ENCODE data around the gene ZKSCAN3. TPM values are rescaled to one million over a fixed set of nuclear protein-coding genes. Genes with fewer than 3 reads are reported as not detected.

Gene ZKSCAN3
- total and polyA plus RNA-seq, 2 of the 4 experiments (the other 2 are of a cell fraction), result 3.7 to 4.8 TPM

GRCh38 chr6:28369463-28369862 is 19.7 kb downstream of the ZKSCAN3 start:
- no peak overlapping the region for H3K14ac ChIP-seq (replicated peaks; ENCODE audit: low read depth, low read length)
- H2BK20ac ChIP-seq (ENCODE audit: low read depth, low read length), result no peak overlapping the region
- no peak for ATAC-seq (ENCODE audit: low read depth)
- no peak overlapping the region for H2AFZ ChIP-seq (replicated peaks; ENCODE audit: low read length, poor library complexity)
- no peak overlapping the region for H2BK120ac ChIP-seq (ENCODE audit: low read depth, low read length)
- intact Hi-C loops (cut with micrococcal nuclease) (no loop called here), in situ Hi-C loops (cut with MboI; ENCODE audit: low sequenced_read_pairs) (no loop called here), dilution Hi-C loops (cut with HindIII; ENCODE audit: low sequenced_read_pairs, unreplicated experiment) (no loop called here)
- no peak overlapping the region for H2BK15ac ChIP-seq (ENCODE audit: low read depth, low read length)
- H3K9ac ChIP-seq (ENCODE audit: low read depth, low read length), result no peak overlapping the region
- no peaks in the 10 kb centered on the region for H3K27me3 ChIP-seq (ENCODE audit: control insufficient read depth, insufficient read depth, low read length)
- H3K18ac ChIP-seq (ENCODE audit: low read depth, low read length), result no peak overlapping the region
- no peak overlapping the region for H3K4me2 ChIP-seq (ENCODE audit: low read depth, low read length)
- H3K4ac ChIP-seq (ENCODE audit: low read depth, low read length), result no peak overlapping the region
- no peak overlapping the region for H3K56ac ChIP-seq (ENCODE audit: extremely low read depth, insufficient read depth, low read length)
- no peaks in the 10 kb centered on the region for H3K4me1 ChIP-seq (ENCODE audit: control insufficient read depth, insufficient read depth, low read length)
- no TSS peak for BruUV-seq (replicated peaks)
- no peak for DNase-seq
- H3K79me1 ChIP-seq (ENCODE audit: low read depth in 1 of 2, low read length in 2 of 2), result no peaks in the 10 kb centered on the region; a peak in 1 of 4 replicates
- H2BK5ac ChIP-seq (ENCODE audit: low read depth, low read length, poor library complexity, severe bottlenecking), result no peak overlapping the region
- no peaks in the 10 kb centered on the region for H3K9me1 ChIP-seq (ENCODE audit: insufficient read depth, low read length)
- POLR2A ChIA-PET (ENCODE audit: unreplicated experiment), result no interaction called here
- TF ChIP-seq CHD1 (IDR thresholded peaks at IDR 0.05; ENCODE audit: low read depth, low read length) (no peak), ELK1 (IDR thresholded peaks at IDR 0.05; ENCODE audit: borderline replicate concordance, low read depth, low read length) (no peak), NFE2L2 (IDR thresholded peaks at IDR 0.05; ENCODE audit: low read depth, low read length) (no peak), USF2 (IDR thresholded peaks at IDR 0.05; ENCODE audit: low read depth, low read length) (no peak), MAZ (IDR thresholded peaks at IDR 0.05; ENCODE audit: borderline replicate concordance, low read depth, low read length) (no peak), SMC3 (IDR thresholded peaks at IDR 0.05; ENCODE audit: low read depth, low read length) (no peak), MAFK (IDR thresholded peaks at IDR 0.05; ENCODE audit: low read depth, low read length) (no peak), MXI1 (IDR thresholded peaks at IDR 0.05; ENCODE audit: borderline replicate concordance, low read depth, low read length) (no peak), BHLHE40 (IDR thresholded peaks at IDR 0.05; ENCODE audit: low read depth, low read length) (no peak), RFX5 (IDR thresholded peaks at IDR 0.05; ENCODE audit: low read depth, low read length) (no peak), FOS (IDR thresholded peaks at IDR 0.05; ENCODE audit: low read depth, low read length) (no peak), POLR2A (IDR thresholded peaks at IDR 0.05; ENCODE audit: low read depth, low read length) (no peak), CEBPB (IDR thresholded peaks at IDR 0.05; ENCODE audit: low read depth, low read length) (no peak), RAD21 (IDR thresholded peaks at IDR 0.05; ENCODE audit: low read length) (no peak), RCOR1 (IDR thresholded peaks at IDR 0.05; ENCODE audit: insufficient replicate concordance, low read length) (no peak), CTCF (conservative IDR thresholded peaks at IDR 0.05; ENCODE audit: low read depth, low read length) (no peak)
- no peak overlapping the region for H4K91ac ChIP-seq (ENCODE audit: insufficient read depth, low read depth, low read length)
- H2AK9ac ChIP-seq (replicated peaks; ENCODE audit: low read depth, low read length, poor library complexity), result no peak overlapping the region
- H4K5ac ChIP-seq (ENCODE audit: low read depth, low read length), result no peak overlapping the region
- no peaks in the 10 kb centered on the region for H4K20me1 ChIP-seq (ENCODE audit: insufficient read depth, low read length)
- WGBS, 2 experiments (ENCODE audit: extremely low coverage in 2 of 2, insufficient read length in 1 of 2), result 100% methylated on average over 1 of the region's 3 CpGs; no CpG with 5 or more reads in 1 of the 2 experiments
- H2AK5ac ChIP-seq (ENCODE audit: low read depth, low read length), result no peak overlapping the region
- H3K23ac ChIP-seq (ENCODE audit: low read depth, low read length), result no peak overlapping the region
- H3K36me3 ChIP-seq (ENCODE audit: control insufficient read depth, insufficient read depth, low read length), result peaks cover 13% of the 10 kb centered on the region
- H3K27ac ChIP-seq (ENCODE audit: insufficient read depth, low read length), result no peak overlapping the region
- CTCF ChIA-PET, result no interaction called here
- H4K8ac ChIP-seq (ENCODE audit: low read depth in 2 of 2, low read length in 2 of 2), result no peak overlapping the region
- no peaks in the 10 kb centered on the region for H3K9me3 ChIP-seq (ENCODE audit: control insufficient read depth, insufficient read depth, low read length)
- no peak overlapping the region for H3K4me3 ChIP-seq (ENCODE audit: insufficient read depth, low read depth, low read length)
